GM19351 (cell line): ENCODE measurements around the gene KDELR3.

ENCODE experiments used
- ATAC-seq: cut with Tn5 transposase; IDR thresholded peaks from one replicate; pipeline ENCODE4 v1.9.1; 2021; ENCODE audit warnings: mild to moderate bottlenecking, moderate library complexity; ENCODE audit not compliant: unreplicated experiment

Gene KDELR3

GRCh38 chr22:38467904-38468442 lies at the start of gene KDELR3:
Gene KDELR3 (plus strand): TSS chr22:38468096. CDS start chr22:38468234, 138 bp downstream.
- no peak for ATAC-seq

- no peak for ATAC-seq
These were observed 49.3 kb upstream of the KDELR3 start for GRCh38 chr22:38418589-38418988.

GRCh38 chr22:38419121-38419857 lies 48.6 kb upstream of the KDELR3 start:
- ATAC-seq: no peak

GRCh38 chr22:38419858-38420160 lies 48.1 kb upstream of the KDELR3 start:
- ATAC-seq: no peak

- ATAC-seq: no peak
These were observed 47.2 kb upstream of the KDELR3 start for GRCh38 chr22:38420734-38421133.

- no peak for ATAC-seq
These were observed 45.0 kb upstream of the KDELR3 start for GRCh38 chr22:38422611-38423511.

- ATAC-seq: no peak
These were observed 44.1 kb upstream of the KDELR3 start for GRCh38 chr22:38423512-38424503.

- no peak for ATAC-seq
These were observed 43.3 kb upstream of the KDELR3 start for GRCh38 chr22:38424525-38425080.

- ATAC-seq: no peak
These were observed 41.3 kb upstream of the KDELR3 start for GRCh38 chr22:38426628-38427027.

- no peak for ATAC-seq
These were observed 40.4 kb upstream of the KDELR3 start for GRCh38 chr22:38427465-38427864.

GRCh38 chr22:38427940-38428339 lies 40.0 kb upstream of the KDELR3 start:
- no peak for ATAC-seq

- no peak for ATAC-seq
These were observed 39.2 kb upstream of the KDELR3 start for GRCh38 chr22:38428714-38429113.

GRCh38 chr22:38429499-38430068 lies 38.3 kb upstream of the KDELR3 start:
- no peak for ATAC-seq

- no peak for ATAC-seq
These were observed 36.5 kb upstream of the KDELR3 start for GRCh38 chr22:38431266-38432010.

- ATAC-seq: no peak
These were observed 35.6 kb upstream of the KDELR3 start for GRCh38 chr22:38432264-38432663.

- no peak for ATAC-seq
These were observed 34.0 kb upstream of the KDELR3 start for GRCh38 chr22:38433871-38434270.

- no peak for ATAC-seq
These were observed 32.9 kb upstream of the KDELR3 start for GRCh38 chr22:38435010-38435409.

GRCh38 chr22:38435965-38436364 lies 31.9 kb upstream of the KDELR3 start:
- no peak for ATAC-seq

- ATAC-seq: no peak
These were observed 31.1 kb upstream of the KDELR3 start for GRCh38 chr22:38436629-38437395.
